GM21515 (cell line): Measurements from ENCODE around the gene NUP153.

Source experiments
- ATAC-seq: cut with Tn5 transposase; IDR thresholded peaks from one replicate; pipeline ENCODE4 v1.9.1; 2021; ENCODE audit not compliant: unreplicated experiment

NUP153 gene

GRCh38 chr6:17672064-17672718, 34.5 kb downstream of the NUP153 start:
- no peak for ATAC-seq

GRCh38 chr6:17666646-17667045, 40.1 kb downstream of the NUP153 start:
- no peak for ATAC-seq

- no peak for ATAC-seq
Measured at GRCh38 chr6:17665132-17665531, 41.6 kb downstream of the NUP153 start.

- ATAC-seq, result no peak
Measured at GRCh38 chr6:17663226-17663625, 43.5 kb downstream of the NUP153 start.

- no peak for ATAC-seq
Measured at GRCh38 chr6:17662585-17662984, 44.1 kb downstream of the NUP153 start.

- no peak for ATAC-seq
Measured at GRCh38 chr6:17656644-17657043, 50.1 kb downstream of the NUP153 start.

- no peak for ATAC-seq
Measured at GRCh38 chr6:17656092-17656491, 50.6 kb downstream of the NUP153 start.

GRCh38 chr6:17653198-17653882, 53.4 kb downstream of the NUP153 start:
- no peak for ATAC-seq

GRCh38 chr6:17650656-17651309, 55.9 kb downstream of the NUP153 start:
- no peak for ATAC-seq

- ATAC-seq, result no peak
Measured at GRCh38 chr6:17648745-17649144, 58.0 kb downstream of the NUP153 start.

- ATAC-seq, result no peak
Measured at GRCh38 chr6:17640477-17640917, 66.2 kb downstream of the NUP153 start.

- no peak for ATAC-seq
Measured at GRCh38 chr6:17638212-17638715, 68.5 kb downstream of the NUP153 start.

- no peak for ATAC-seq
Measured at GRCh38 chr6:17635568-17635967, 71.2 kb downstream of the NUP153 start.

- no peak for ATAC-seq
Measured at GRCh38 chr6:17633465-17634188, 73.1 kb downstream of the NUP153 start.

GRCh38 chr6:17632934-17633333, 73.8 kb downstream of the NUP153 start:
- ATAC-seq, result no peak

GRCh38 chr6:17630511-17631073, 76.1 kb downstream of the NUP153 start:
- no peak for ATAC-seq

GRCh38 chr6:17629824-17630510, 76.8 kb downstream of the NUP153 start:
- no peak for ATAC-seq

GRCh38 chr6:17628873-17629272, 77.9 kb downstream of the NUP153 start:
- ATAC-seq, result peak; percentile 82

- no peak for ATAC-seq
Measured at GRCh38 chr6:17624396-17624795, 82.3 kb downstream of the NUP153 start.

GRCh38 chr6:17622144-17622543, 84.6 kb downstream of the NUP153 start:
- no peak for ATAC-seq
